MM.1S (cell line): ENCODE measurements around the gene RBFOX2.

Experiments used
- DNase-seq: peaks from one replicate; pipeline ENCODE4 v3.0.0-alpha.2; 2015
- H2AFZ ChIP-seq: fragments of 300-600 bp; sonication (generic); 2 replicates; pipeline ENCODE4 v1.6.0; 2016; ENCODE audit warnings: antibody characterized with exemption, low read length
- H3F3A ChIP-seq: fragments of 300-600 bp; sonication (generic); 2 replicates; pipeline ENCODE4 v1.6.1; 2016; ENCODE audit warnings: mild to moderate bottlenecking, antibody characterized with exemption, low read length, moderate library complexity, mixed read lengths; ENCODE audit not compliant: insufficient read depth
- H3K27ac ChIP-seq: fragments of 300-600 bp; sonication (generic); 2 replicates; pipeline ENCODE4 v1.5.1; 2016; ENCODE audit warnings: mild to moderate bottlenecking, low read length
- H3K27me3 ChIP-seq: fragments of 300-600 bp; sonication (generic); replicated peaks from 2 replicates; pipeline ENCODE4 v1.6.0; 2016; ENCODE audit warnings: low read length; ENCODE audit not compliant: insufficient read depth
- H3K36me3 ChIP-seq: fragments of 300-600 bp; sonication (generic); replicated peaks from 2 replicates; pipeline ENCODE4 v1.6.1; 2016; ENCODE audit warnings: mild to moderate bottlenecking, low read length, mixed read lengths; ENCODE audit not compliant: insufficient read depth
- H3K4me1 ChIP-seq: fragments of 300-600 bp; sonication (generic); 2 replicates; pipeline ENCODE4 v1.6.1; 2016; ENCODE audit warnings: low read length, mixed read lengths
- H3K4me2 ChIP-seq: fragments of 300-600 bp; sonication (generic); 2 replicates; pipeline ENCODE4 v1.6.0; 2016; ENCODE audit warnings: low read depth, low read length
- H3K4me3 ChIP-seq: fragments of 300-600 bp; sonication (generic); 2 replicates; pipeline ENCODE4 v1.5.1; 2016; ENCODE audit warnings: low read length, mixed read lengths
- H3K79me2 ChIP-seq: fragments of 300-600 bp; sonication (generic); 2 replicates; pipeline ENCODE4 v1.6.1; 2016; ENCODE audit warnings: mixed run types, low read length, mixed read lengths
- H3K9ac ChIP-seq: fragments of 300-600 bp; sonication (generic); 2 replicates; pipeline ENCODE4 v1.6.1; 2016; ENCODE audit warnings: low read length, mixed read lengths
- H3K9me2 ChIP-seq: fragments of 300-600 bp; sonication (generic); replicated peaks from 2 replicates; pipeline ENCODE4 v1.6.1; 2016; ENCODE audit warnings: mild to moderate bottlenecking, low read length, mixed read lengths; ENCODE audit not compliant: insufficient read depth
- H3K9me3 ChIP-seq: fragments of 300-600 bp; sonication (generic); replicated peaks from 2 replicates; pipeline ENCODE4 v1.6.1; 2016; ENCODE audit warnings: mild to moderate bottlenecking, low read length, mixed read lengths; ENCODE audit not compliant: insufficient read depth
- H4K20me1 ChIP-seq: fragments of 300-600 bp; sonication (generic); 2 replicates; pipeline ENCODE4 v1.6.1; 2016; ENCODE audit warnings: mild to moderate bottlenecking, low read length, moderate library complexity, mixed read lengths; ENCODE audit not compliant: insufficient read depth
- CTCF ChIP-seq: fragments of 300-600 bp; sonication (generic); IDR thresholded peaks from 2 replicates; pipeline ENCODE4 v1.5.1; 2016; ENCODE audit warnings: antibody characterized with exemption, low read length, mixed read lengths
- EZH2 ChIP-seq: fragments of 300-600 bp; sonication (generic); optimal IDR thresholded peaks from 2 replicates; pipeline ENCODE3; 2017; ENCODE audit warnings: low read depth, mild to moderate bottlenecking, antibody characterized with exemption, low read length, mixed read lengths
- EZH2phosphoT487 ChIP-seq: fragments of 300-600 bp; sonication (generic); IDR thresholded peaks from 2 replicates; pipeline ENCODE4 v1.6.1; 2018; ENCODE audit warnings: antibody characterized with exemption, low read length

RBFOX2 gene

GRCh38 chr22:35947794-35948425, 80.7 kb downstream of the RBFOX2 start:
- H3K36me3 ChIP-seq, result no peaks in the 10 kb centered on the region
- H3K9me3 ChIP-seq, result no peaks in the 10 kb centered on the region
- H3K27ac ChIP-seq, result no peak overlapping the region
- TF ChIP-seq CTCF (no peak), EZH2 (no peak), EZH2phosphoT487 (no peak)
- no peak overlapping the region for H3K9ac ChIP-seq
- no peaks in the 10 kb centered on the region for H3K4me1 ChIP-seq
- H3K4me2 ChIP-seq, result no peak overlapping the region
- no peaks in the 10 kb centered on the region for H3K27me3 ChIP-seq
- no peaks in the 10 kb centered on the region for H4K20me1 ChIP-seq
- DNase-seq, result no peak
- no peaks in the 10 kb centered on the region for H3K79me2 ChIP-seq
- no peaks in the 10 kb centered on the region for H3K9me2 ChIP-seq
- no peak overlapping the region for H2AFZ ChIP-seq
- no peak overlapping the region for H3K4me3 ChIP-seq
- H3F3A ChIP-seq, result no peaks in the 10 kb centered on the region

- Histone ChIP-seq H3K27ac (no peak overlapping the region), H3K79me2 (no peaks in the 10 kb centered on the region), H3F3A (no peaks in the 10 kb centered on the region), H3K4me1 (no peaks in the 10 kb centered on the region), H2AFZ (no peak overlapping the region), H3K9ac (no peak overlapping the region), H3K9me2 (no peaks in the 10 kb centered on the region), H3K4me3 (no peak overlapping the region), H3K4me2 (no peak overlapping the region), H3K36me3 (no peaks in the 10 kb centered on the region), H3K27me3 (no peaks in the 10 kb centered on the region), H3K9me3 (no peaks in the 10 kb centered on the region), H4K20me1 (no peaks in the 10 kb centered on the region)
- DNase-seq, result no peak
- no peak for TF ChIP-seq EZH2
- no peak for TF ChIP-seq EZH2phosphoT487
- TF ChIP-seq CTCF, result no peak
These were observed 84.2 kb downstream of the RBFOX2 start for GRCh38 chr22:35944458-35944857.

GRCh38 chr22:35940166-35940565, 88.5 kb downstream of the RBFOX2 start:
- Histone ChIP-seq H2AFZ (no peak overlapping the region), H4K20me1 (no peaks in the 10 kb centered on the region), H3K4me1 (no peaks in the 10 kb centered on the region), H3K4me3 (no peak overlapping the region), H3K9ac (no peak overlapping the region), H3K4me2 (no peak overlapping the region), H3K79me2 (no peaks in the 10 kb centered on the region), H3K9me2 (no peaks in the 10 kb centered on the region), H3K27ac (no peak overlapping the region), H3F3A (no peaks in the 10 kb centered on the region), H3K27me3 (no peaks in the 10 kb centered on the region), H3K36me3 (no peaks in the 10 kb centered on the region), H3K9me3 (no peaks in the 10 kb centered on the region)
- DNase-seq, result no peak
- TF ChIP-seq EZH2phosphoT487, result no peak
- no peak for TF ChIP-seq EZH2
- TF ChIP-seq CTCF, result no peak
